Skeletal muscle satellite cell (primary cell): ENCODE measurements around the gene LZTS2.
A peak's percentile ranks its signal among the peaks of the same experiment; 100 is the strongest.

ENCODE experiments used
- H3K27me3 ChIP-seq: 2 replicates; pipeline ENCODE4 v1.7.0; 2013; ENCODE audit warnings: low read length; ENCODE audit not compliant: control insufficient read depth, insufficient read depth
- H3K36me3 ChIP-seq: 2 replicates; pipeline ENCODE4 v1.7.0; 2013; ENCODE audit warnings: mild to moderate bottlenecking, control low read depth, low read length; ENCODE audit not compliant: insufficient read depth
- H3K4me1 ChIP-seq: 2 replicates; pipeline ENCODE4 v1.7.0; 2013; ENCODE audit warnings: low read length; ENCODE audit not compliant: control insufficient read depth, insufficient read depth
- H3K4me2 ChIP-seq: 2 replicates; pipeline ENCODE4 v1.7.0; 2013; ENCODE audit warnings: mild to moderate bottlenecking, low read length
- H3K4me3 ChIP-seq: 2 replicates; pipeline ENCODE4 v1.7.0; 2013; ENCODE audit warnings: low read length
- H3K9ac ChIP-seq: 2 replicates; pipeline ENCODE4 v1.7.0; 2013; ENCODE audit warnings: mild to moderate bottlenecking, low read depth, low read length, moderate library complexity
- H3K9me3 ChIP-seq: replicated peaks from 2 replicates; pipeline ENCODE4 v1.7.0; 2013; ENCODE audit warnings: mild to moderate bottlenecking, control low read depth, low read length

LZTS2 gene

DNA sequence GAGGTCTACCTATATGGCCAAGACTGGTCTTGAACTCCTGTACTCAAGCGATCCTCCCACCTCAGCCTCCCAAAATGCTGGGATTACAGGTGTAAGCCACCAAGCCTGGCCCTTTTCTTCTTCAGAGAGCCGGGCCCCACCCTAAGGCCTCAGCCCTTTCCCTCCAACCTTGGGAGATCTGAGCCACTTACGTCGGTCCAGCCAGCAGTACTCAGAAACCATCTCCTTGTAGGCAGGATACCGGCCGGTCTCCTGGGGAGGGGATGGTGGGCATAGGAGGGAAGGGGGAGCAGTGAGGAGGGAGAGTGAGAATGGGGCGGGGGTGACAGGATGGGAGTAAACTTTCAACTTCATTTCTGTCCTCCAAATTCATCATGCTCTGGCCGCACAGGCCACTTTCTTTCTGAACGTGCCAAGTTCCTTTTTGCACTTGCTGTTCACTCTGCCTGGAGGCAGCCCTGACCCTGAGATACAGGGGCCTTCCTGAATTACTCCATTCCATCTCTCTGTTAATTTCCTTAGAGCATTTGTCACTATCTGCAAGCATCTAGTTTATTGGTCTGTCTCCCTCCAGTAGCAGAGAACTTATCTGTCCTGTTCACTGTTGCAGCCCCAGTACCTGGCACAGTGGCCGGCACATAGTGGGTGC is 20.9 kb downstream of the LZTS2 start:
- H3K9me3 ChIP-seq: no peaks in the 10 kb centered on the region
- H3K4me1 ChIP-seq: peaks cover 7% of the 10 kb centered on the region
- no peak overlapping the region for H3K4me3 ChIP-seq

DNA sequence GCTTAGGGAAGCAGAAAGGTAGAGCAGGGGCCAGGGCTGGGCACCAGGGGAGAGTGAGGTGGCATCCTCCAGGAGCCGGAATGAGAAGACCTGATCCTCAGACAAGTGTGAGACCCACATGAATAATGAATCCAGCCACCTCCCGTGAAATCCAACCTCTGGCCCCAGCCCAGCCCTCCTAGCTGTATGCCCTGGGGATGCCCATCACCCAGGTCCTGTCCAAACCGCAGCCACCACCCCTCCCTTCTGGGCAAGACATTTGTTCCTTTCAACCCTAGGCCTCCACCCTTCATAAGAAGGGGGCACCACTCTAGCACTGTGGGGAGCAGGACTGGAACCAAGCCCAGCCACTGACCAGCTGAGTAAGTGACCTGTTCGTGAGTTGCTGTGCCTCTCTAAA is 21.6 kb downstream of the LZTS2 start:
- Histone ChIP-seq H3K4me2 (no peak overlapping the region), H3K27me3 (no peaks in the 10 kb centered on the region), H3K36me3 (no peaks in the 10 kb centered on the region), H3K9ac (no peak overlapping the region), H3K4me3 (no peak overlapping the region), H3K9me3 (no peaks in the 10 kb centered on the region), H3K4me1 (peaks cover 4% of the 10 kb centered on the region)

More for the DNA sequence above, 20.9 kb downstream of the LZTS2 start:
- Histone ChIP-seq H3K36me3 (no peaks in the 10 kb centered on the region), H3K4me2 (no peak overlapping the region), H3K27me3 (no peaks in the 10 kb centered on the region), H3K9ac (no peak overlapping the region)

DNA sequence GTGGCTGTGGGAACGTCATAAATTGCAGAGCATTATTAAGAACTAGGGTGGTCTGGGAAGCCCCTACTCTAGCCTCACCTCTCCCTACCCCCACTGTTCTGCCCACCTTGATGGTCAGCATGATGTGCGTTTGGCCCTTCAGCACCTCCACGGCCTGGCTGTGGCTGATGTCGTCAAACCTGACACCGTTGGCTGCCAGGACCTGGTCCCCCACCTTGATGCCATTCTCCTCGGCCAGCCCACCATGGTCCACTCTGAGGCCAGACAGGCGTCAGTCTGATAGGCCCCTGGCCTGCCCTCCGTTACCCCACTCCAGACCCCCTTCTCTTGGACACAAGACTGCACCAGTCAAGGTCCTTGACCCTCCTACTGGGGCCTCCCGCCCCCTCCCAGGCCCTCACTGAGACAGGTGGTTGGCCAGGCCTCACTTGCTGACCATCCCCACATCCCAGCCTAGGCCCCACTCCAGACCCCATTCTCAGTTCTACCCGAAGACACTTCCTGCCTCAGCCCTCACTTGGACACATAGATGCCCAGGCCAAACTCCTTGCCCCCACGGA is 22.2 kb downstream of the LZTS2 start:
- Histone ChIP-seq H3K36me3 (no peaks in the 10 kb centered on the region), H3K4me3 (no peak overlapping the region), H3K9ac (no peak overlapping the region), H3K27me3 (no peaks in the 10 kb centered on the region), H3K9me3 (no peaks in the 10 kb centered on the region), H3K4me1 (peaks cover 4% of the 10 kb centered on the region), H3K4me2 (no peak overlapping the region)

DNA sequence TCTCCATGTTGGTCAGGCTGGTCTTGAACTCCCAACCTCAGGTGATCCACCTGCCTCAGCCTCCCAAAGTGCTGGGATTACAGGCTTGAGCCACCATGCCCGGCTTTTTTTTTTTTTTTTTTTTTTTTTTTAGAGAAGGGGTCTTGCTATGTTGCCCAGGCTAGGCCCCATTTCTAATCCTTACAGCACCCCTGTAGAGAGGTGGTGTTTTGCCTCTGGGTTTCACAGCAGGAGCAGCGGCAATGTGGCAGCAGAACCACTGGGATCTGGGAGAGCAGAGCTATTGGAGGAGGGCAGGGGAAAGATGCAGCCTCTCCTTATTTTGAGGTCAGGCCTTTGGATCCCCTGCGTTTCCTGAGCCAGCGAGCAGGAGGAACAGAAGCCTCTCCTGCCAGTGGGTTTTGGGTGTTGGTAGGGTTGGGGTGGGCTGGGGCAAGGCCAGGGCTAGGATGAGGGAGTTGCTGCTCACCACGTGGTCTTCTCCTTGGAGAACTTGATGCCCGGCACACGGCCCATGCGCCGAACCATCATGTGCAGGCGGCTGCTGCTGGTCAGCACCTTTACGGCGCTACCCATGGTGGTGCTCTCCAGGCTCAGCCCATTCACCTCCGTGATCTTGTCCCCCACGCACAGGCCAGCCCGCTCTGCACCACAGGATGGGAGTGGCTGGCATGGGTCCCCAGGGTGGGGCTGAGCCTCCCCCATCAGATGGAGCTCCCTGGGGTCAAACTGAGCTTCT is 23.5 kb downstream of the LZTS2 start:
- H3K9ac ChIP-seq: no peak overlapping the region
- no peak overlapping the region for H3K4me3 ChIP-seq
- H3K4me2 ChIP-seq: no peak overlapping the region

DNA sequence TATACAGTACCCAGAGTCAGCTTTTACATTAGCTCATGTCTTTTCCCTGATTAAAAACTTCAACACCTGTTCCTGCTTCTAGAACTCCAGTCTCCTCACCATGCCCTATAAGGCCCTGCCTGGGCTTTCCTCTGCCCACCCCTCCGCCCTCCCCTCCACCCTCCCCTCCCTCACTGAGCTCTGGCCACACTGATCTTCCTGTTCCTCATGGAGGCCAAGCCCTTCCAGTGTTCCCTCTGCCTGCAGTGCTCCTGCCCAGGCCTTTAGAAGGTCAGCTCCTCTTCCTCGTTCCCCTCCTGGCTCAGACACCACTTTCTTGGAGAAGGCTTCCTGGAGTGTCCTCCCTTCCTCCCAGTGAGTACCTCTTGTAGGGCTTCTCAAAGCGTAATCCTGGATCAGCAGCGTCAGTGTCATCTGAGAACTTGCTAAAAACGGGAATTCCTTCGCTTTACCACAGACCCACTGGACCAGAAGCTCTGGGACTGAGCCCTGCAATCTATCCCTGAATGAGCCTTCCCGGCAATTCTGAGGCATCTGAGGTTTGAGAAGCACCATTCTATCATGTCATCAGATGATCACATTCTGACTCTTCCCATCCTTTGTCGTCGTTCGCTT is 27.6 kb downstream of the LZTS2 start:
- no peak overlapping the region for H3K4me2 ChIP-seq
- no peak overlapping the region for H3K9ac ChIP-seq
- peaks cover 10% of the 10 kb centered on the region for H3K4me1 ChIP-seq

More for the DNA sequence above, 23.5 kb downstream of the LZTS2 start:
- Histone ChIP-seq H3K27me3 (peaks cover 4% of the 10 kb centered on the region), H3K36me3 (no peaks in the 10 kb centered on the region), H3K4me1 (peaks cover 4% of the 10 kb centered on the region), H3K9me3 (no peaks in the 10 kb centered on the region)

DNA sequence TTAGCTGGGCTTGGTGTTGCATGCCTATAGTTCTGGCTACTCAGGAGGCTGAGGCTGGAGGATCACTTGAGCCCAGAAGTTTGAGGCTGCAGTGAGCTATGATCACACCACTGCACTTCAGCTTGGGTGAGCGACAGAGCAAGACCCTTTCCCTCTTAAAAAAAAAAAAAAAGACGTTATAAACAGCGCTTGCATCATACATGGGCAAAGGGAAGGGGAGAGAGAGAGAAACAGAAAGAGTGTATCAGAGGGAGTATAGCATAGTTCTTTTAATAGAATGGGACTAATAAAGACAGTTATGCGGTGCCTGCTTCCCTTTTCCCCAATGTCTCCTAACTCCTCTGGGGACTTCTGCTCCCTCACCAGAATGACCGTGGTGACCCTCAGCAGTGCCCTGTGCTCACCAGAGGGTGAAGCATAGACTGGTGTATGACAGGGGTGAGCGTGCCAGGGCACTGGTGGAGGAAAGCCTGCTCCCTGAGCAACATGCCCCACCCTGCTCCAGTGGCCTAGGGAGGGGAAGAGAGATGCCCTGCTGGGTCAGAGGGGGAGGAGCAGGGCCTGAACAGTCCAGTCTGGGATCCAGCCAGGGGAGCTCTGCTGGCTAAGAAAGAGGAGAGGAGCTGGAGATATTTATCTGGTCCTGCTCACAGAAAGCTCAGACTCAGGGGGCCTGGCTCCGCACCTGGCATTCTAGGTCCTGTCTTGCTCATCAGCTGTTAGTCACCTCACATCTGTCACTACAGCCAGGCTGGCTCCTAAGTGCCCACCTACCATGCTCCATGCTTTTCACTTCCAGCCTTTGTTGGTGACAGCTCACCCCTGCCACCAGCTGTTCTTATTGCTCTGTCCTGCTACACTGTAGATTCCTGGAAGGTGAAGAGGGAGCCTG is 29.1 kb downstream of the LZTS2 start:
- Histone ChIP-seq H3K4me1 (peaks cover 13% of the 10 kb centered on the region), H3K36me3 (no peaks in the 10 kb centered on the region), H3K9ac (no peak overlapping the region), H3K27me3 (peaks cover 4% of the 10 kb centered on the region), H3K9me3 (no peaks in the 10 kb centered on the region), H3K4me2 (no peak overlapping the region), H3K4me3 (no peak overlapping the region)

More for the DNA sequence above, 27.6 kb downstream of the LZTS2 start:
- no peak overlapping the region for H3K4me3 ChIP-seq
- no peaks in the 10 kb centered on the region for H3K36me3 ChIP-seq
- peaks cover 4% of the 10 kb centered on the region for H3K27me3 ChIP-seq
- no peaks in the 10 kb centered on the region for H3K9me3 ChIP-seq

DNA sequence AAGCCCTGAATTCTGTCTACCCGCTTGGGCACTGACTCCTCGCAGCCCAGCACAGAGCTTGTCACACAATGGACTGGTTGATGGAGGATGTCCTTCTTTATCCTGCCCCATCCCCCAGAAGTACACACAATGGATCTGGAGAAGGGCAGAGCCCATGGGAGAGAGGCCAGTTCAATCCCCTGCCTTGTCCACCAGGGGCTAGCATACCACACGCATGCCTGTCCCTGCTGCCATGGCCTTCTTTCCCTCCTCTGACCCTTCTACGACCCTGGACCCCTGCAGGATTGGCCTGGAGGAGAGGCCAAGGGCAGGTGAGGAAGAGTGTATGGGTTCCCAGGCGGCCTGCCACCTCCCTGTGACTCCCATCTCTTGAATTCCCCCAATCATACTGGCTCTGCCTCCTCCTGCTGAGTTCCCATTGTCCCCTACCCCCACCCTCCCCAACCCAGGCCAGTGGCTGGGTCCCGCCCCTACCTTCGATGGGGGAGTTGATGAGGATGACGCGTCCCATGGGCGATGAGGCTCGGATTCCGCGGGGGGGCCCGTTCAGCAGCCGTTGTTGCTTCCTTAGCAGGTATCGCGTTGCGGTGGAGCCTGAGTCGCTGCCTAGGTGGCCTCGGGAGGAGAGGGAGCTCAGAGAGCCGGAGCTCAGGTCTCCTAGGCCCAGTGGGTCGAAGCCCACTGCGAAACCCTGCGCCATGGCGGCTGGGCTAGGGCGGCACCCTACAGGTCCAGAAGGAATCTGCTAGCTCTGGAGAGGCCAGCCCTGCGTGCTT is 30.1 kb downstream of the LZTS2 start:
- no peak overlapping the region for H3K9ac ChIP-seq
- H3K36me3 ChIP-seq: peaks cover 4% of the 10 kb centered on the region
- H3K4me2 ChIP-seq: no peak overlapping the region
- H3K4me1 ChIP-seq: peaks cover 13% of the 10 kb centered on the region
- no peak overlapping the region for H3K4me3 ChIP-seq
- no peaks in the 10 kb centered on the region for H3K9me3 ChIP-seq
- H3K27me3 ChIP-seq: peaks cover 4% of the 10 kb centered on the region

DNA sequence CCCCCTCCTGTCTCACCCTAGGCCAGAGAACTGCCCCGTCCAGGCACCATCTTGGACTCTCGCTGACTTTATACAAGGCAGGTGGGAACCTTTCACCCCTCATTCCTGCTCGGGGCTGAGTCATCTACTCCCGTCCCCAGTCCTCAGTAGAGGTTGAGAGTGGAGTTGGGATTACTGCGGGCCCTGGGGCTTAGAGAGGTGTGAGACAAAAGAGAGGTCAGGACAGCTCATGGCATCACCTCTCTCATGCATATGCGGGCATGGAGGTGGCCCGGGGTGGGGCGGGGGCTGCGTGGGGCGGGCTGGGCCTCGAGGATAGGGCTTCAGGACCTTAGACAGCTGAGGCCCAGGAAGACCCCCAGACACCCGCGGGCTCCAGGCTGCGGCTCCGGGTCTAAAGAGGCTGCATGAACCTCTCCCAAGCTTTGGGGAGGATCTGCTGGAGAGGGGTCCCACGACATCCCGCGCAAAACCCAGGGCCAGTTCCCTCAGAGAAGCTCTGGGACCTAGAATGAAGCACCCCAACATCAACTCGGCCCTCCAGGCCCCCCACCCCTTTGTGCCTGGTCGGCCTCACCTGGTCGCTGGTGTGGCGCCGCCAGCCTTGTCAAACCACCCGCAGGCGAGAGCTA is 31.0 kb downstream of the LZTS2 start:
- peak overlapping the region; percentile 93 for H3K4me2 ChIP-seq
- peaks cover 13% of the 10 kb centered on the region for H3K4me1 ChIP-seq
- H3K9me3 ChIP-seq: no peaks in the 10 kb centered on the region
- peaks cover 4% of the 10 kb centered on the region for H3K27me3 ChIP-seq
- H3K4me3 ChIP-seq: peak overlapping the region; percentile 86
- H3K36me3 ChIP-seq: peaks cover 13% of the 10 kb centered on the region
- H3K9ac ChIP-seq: no peak overlapping the region

DNA sequence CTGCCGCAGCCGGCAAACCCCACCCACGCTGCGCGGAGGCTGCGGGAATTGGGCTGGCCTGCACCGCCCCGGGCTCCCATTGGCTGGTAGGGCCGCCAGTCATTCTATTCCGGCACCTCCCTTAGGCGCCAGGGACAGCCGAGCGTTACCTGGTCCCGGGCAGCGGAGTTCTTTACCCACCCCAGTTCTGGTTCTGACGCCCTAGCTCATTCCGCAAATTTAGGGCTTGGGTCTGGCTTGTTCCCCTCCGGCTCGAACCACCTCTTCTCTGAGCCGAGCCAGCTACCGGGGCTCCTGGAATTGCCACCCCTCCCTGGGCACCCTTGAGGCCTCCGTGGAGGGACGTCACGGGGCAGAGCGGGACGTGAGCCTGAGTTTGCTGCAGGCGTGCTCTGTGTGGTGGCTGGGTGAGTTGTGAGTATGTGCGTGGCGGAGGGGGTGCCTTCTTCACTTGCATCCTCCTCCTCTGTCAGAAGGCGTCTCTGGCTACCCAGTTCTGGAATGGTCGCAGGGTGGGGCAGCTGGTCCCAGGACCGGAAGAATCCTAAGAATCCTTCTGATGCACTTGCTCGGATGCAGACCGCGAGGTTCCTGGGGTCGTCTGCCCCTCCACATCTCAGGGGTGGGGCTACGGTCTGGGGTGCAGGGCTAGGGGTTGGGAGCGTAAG is 31.7 kb downstream of the LZTS2 start, which contains the start of the genes PDZD7 and SFXN3:
Gene PDZD7, minus strand, starts transcription at position 2 of the 668 bp plus-strand sequence. CDS start 910 bp downstream, outside the sequence.
Gene SFXN3, plus strand, starts transcription at position 107 of the 668 bp plus-strand sequence. CDS start 3,461 bp downstream, outside the sequence.
- peaks cover 4% of the 10 kb centered on the region for H3K27me3 ChIP-seq
- H3K36me3 ChIP-seq: peaks cover 20% of the 10 kb centered on the region
- H3K9ac ChIP-seq: peak within 1 kb of the TSS; percentile 93
- peak within 1 kb of the TSS; percentile 93 for H3K4me2 ChIP-seq
- peak within 1 kb of the TSS; percentile 86 for H3K4me3 ChIP-seq
- H3K9me3 ChIP-seq: no peaks in the 10 kb centered on the region
- H3K4me1 ChIP-seq: peaks cover 13% of the 10 kb centered on the region
